Neural cell (in vitro differentiated cells): ENCODE results near the gene RFTN1.

ENCODE experiments used
- CTCF ChIP-seq: fragments of 450-650 bp; IDR thresholded peaks from 2 replicates; pipeline ENCODE4 v1.5.1; 2014; ENCODE audit warnings: antibody characterized with exemption, mild to moderate bottlenecking, moderate library complexity; ENCODE audit not compliant: poor library complexity, severe bottlenecking
- EZH2 ChIP-seq: fragments of 200-600, 300-800 bp; shearing (Covaris generic), sonication (generic); IDR thresholded peaks from 2 replicates; pipeline ENCODE4 v1.6.1; 2014; ENCODE audit warnings: antibody characterized with exemption, low read length, borderline replicate concordance, mild to moderate bottlenecking; ENCODE audit not compliant: insufficient read depth, poor library complexity, severe bottlenecking
- POLR2AphosphoS5 ChIP-seq: IDR thresholded peaks from 2 replicates; pipeline ENCODE4 v1.6.1; 2012
- RAD21 ChIP-seq: fragments of 450-650 bp; conservative IDR thresholded peaks from 2 replicates; pipeline ENCODE4 v1.6.1; 2014; ENCODE audit warnings: antibody characterized with exemption, mild to moderate bottlenecking, moderate library complexity
- REST ChIP-seq: IDR thresholded peaks from 2 replicates; pipeline ENCODE4 v1.6.1; 2012; ENCODE audit warnings: borderline replicate concordance
- TAF1 ChIP-seq: IDR thresholded peaks from 2 replicates; pipeline ENCODE4 v1.6.1; 2012; ENCODE audit warnings: low read depth

GRCh38 chr3:16425398-16426028 lies 88.0 kb downstream of the RFTN1 start:
- TF ChIP-seq CTCF (no peak), REST (no peak), EZH2 (no peak), RAD21 (no peak), POLR2AphosphoS5 (no peak), TAF1 (no peak)
